ENCODE results near the gene SPATA13.

SPATA13 gene

DNA sequence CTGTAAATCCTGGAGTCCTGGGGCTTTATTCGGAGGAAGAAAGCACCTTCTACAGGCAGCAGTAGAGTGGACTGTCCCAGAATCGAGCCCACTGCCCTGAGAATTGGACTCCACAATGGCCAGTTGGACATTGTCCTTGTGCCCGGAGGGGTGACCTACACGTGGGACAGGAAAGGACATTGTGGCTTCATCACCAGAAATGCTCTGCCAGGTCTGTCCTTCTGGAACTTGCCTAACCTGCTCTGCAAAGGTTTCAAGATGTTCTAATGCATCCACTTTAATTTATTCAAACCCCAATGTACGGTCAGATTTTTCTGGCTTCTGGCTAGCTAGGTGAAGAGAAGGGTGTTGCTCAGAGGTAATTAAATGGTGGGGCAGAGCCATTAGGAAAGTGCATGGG, 32.4 kb upstream of the SPATA13 start:
- H3K36me3 ChIP-seq (ENCODE audit: insufficient read depth, low read length) = no peaks in the 10 kb centered on the region
- H3K27me3 ChIP-seq (ENCODE audit: control insufficient read depth, insufficient read depth, low read length) = peaks cover 63% of the 10 kb centered on the region
- no peaks in the 10 kb centered on the region for H3K4me1 ChIP-seq (ENCODE audit: control insufficient read depth, insufficient read depth, low read length)
- H3K4me2 ChIP-seq (ENCODE audit: low read length) = no peak overlapping the region
- H3K4me3 ChIP-seq (ENCODE audit: low read length) = no peak overlapping the region
- H3K9ac ChIP-seq (ENCODE audit: low read depth, low read length) = no peak overlapping the region
- peaks cover 7% of the 10 kb centered on the region for H3K9me3 ChIP-seq (replicated peaks; ENCODE audit: low read length)

DNA sequence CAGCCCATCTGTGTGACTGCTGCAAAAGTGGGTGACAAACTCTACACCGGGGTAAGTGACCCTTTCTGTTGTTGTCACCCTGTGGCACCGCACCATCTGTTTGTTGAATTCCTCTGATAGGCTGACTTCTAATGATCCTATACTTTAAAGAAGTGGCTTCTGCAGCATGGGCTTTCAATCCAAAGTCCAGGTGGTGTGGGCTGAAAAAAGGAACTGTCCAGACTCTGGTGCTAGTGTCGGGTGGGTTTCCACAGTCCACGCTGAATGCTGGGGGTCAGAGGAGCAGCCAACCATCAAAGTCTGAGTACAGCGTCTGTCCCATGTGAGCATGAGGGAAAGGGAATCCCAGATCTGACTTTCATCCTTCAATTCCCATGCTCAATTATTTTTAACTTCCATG, 31.6 kb upstream of the SPATA13 start:
- H3K27me3 ChIP-seq (ENCODE audit: control insufficient read depth, insufficient read depth, low read length) = peaks cover 55% of the 10 kb centered on the region
- H3K4me3 ChIP-seq (ENCODE audit: low read length) = no peak overlapping the region
- H3K4me1 ChIP-seq (ENCODE audit: control insufficient read depth, insufficient read depth, low read length) = no peaks in the 10 kb centered on the region
- H3K9ac ChIP-seq (ENCODE audit: low read depth, low read length) = no peak overlapping the region
- no peaks in the 10 kb centered on the region for H3K36me3 ChIP-seq (ENCODE audit: insufficient read depth, low read length)
- peaks cover 7% of the 10 kb centered on the region for H3K9me3 ChIP-seq (replicated peaks; ENCODE audit: low read length)
- H3K4me2 ChIP-seq (ENCODE audit: low read length) = no peak overlapping the region

DNA sequence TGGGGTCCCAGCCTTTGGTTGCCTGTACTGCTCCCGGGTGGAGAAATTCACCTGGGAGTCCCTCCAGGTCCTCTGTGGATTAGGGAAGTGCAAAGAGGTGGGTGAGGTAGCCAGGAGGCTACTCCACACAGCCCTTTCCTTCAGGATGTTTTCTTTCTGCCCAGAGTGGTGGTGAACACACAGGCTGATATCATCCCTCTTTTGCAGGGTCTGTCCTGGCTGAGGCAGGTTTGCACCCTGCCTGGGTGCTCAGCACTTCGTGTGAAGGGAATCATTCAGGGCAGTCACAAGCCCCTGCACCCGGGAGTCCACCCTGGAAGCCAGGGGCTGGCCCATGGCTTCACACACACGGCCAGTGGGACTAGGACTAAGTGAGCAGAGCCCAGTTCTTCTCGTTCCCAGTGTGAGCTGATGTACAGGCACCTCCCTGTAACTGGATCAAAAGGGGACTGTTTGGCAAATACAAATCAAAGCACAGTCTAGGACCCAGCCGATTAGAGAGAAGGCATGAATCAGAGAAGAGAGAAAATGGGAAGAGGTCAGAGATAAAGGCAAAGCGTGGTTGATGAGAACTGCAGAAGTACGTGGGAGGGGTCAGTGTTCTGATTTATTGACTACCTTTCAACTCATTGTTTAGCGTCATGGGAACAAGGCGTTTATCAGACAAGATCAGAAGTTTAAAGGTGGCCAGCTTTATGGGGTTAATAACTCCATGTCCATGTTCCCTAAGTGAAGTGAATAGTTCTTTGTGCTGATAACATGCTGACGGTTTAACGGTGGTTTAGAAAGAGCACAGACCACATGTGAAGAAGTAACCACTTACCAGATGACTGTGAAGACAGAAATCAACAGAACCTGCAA, 30.4 kb upstream of the SPATA13 start:
- Histone ChIP-seq H3K4me1 (ENCODE audit: control insufficient read depth, insufficient read depth, low read length) (no peaks in the 10 kb centered on the region), H3K4me3 (ENCODE audit: low read length) (no peak overlapping the region), H3K9ac (ENCODE audit: low read depth, low read length) (no peak overlapping the region), H3K36me3 (ENCODE audit: insufficient read depth, low read length) (no peaks in the 10 kb centered on the region), H3K9me3 (replicated peaks; ENCODE audit: low read length) (peaks cover 7% of the 10 kb centered on the region), H3K27me3 (ENCODE audit: control insufficient read depth, insufficient read depth, low read length) (peaks cover 47% of the 10 kb centered on the region), H3K4me2 (ENCODE audit: low read length) (no peak overlapping the region)

DNA sequence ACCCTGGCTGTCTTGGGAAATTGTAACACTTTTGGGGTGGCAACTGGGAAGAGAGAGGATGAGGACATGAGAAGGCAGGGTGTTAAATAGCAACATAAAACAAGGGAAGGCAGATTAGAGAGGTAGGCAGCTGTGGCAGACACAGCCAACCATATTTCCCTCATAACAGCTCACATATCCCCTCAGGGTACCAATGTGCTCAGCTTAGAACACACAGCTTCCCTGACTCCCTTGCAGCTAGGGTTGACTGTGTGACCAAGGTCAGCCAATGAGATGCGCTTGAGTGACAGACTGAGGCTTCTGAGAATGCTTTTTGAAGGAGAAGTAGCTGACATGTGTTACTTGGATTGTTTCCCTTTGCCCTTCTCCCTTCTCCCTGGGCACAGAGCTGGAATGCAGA, 28.8 kb upstream of the SPATA13 start:
- H3K9me3 ChIP-seq (replicated peaks; ENCODE audit: low read length) = peaks cover 7% of the 10 kb centered on the region
- H3K9ac ChIP-seq (ENCODE audit: low read depth, low read length) = no peak overlapping the region
- H3K4me2 ChIP-seq (ENCODE audit: low read length) = no peak overlapping the region
- no peaks in the 10 kb centered on the region for H3K36me3 ChIP-seq (ENCODE audit: insufficient read depth, low read length)
- H3K27me3 ChIP-seq (ENCODE audit: control insufficient read depth, insufficient read depth, low read length) = peaks cover 32% of the 10 kb centered on the region
- H3K4me1 ChIP-seq (ENCODE audit: control insufficient read depth, insufficient read depth, low read length) = peaks cover 6% of the 10 kb centered on the region
- no peak overlapping the region for H3K4me3 ChIP-seq (ENCODE audit: low read length)

DNA sequence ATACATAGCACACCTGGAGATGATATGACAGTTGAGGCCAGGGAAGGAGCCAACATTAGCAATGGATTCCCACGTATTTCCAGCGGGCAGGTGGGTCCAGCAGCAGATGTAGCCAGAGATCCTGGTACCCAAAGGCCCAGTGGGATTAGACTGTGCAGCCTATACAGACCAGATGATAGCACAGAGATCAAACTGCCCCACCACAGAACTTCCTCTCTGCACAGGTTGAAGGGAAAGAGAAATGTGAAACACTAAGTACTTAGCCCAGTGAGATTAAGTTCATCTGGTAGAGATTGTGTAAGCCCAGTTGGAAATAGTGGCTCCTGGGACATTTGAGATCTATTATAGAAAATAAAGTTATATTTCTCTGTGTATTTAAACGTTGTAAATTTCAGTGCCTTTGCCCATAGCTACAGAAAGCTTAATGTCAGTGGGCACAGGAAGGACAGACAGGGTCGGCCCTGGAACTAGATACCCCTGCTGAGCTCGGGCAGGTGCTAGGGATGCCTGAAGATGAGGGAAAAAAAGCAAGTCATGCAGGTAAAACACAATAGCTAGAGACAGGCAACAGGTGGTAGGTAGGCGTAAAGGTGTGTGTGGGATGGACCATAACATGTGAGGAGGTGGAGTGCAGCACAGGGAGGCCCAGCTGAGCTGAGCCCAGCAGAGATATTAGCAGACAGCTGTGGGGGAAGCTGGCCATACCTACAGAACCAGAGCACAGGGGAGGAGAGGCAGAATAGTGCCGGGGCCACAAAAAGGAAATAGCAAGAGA, 27.3 kb upstream of the SPATA13 start:
- Histone ChIP-seq H3K4me2 (ENCODE audit: low read length) (no peak overlapping the region), H3K9me3 (replicated peaks; ENCODE audit: low read length) (peaks cover 7% of the 10 kb centered on the region), H3K36me3 (ENCODE audit: insufficient read depth, low read length) (no peaks in the 10 kb centered on the region), H3K4me1 (ENCODE audit: control insufficient read depth, insufficient read depth, low read length) (peaks cover 6% of the 10 kb centered on the region), H3K27me3 (ENCODE audit: control insufficient read depth, insufficient read depth, low read length) (peaks cover 18% of the 10 kb centered on the region), H3K9ac (ENCODE audit: low read depth, low read length) (no peak overlapping the region), H3K4me3 (ENCODE audit: low read length) (no peak overlapping the region)

DNA sequence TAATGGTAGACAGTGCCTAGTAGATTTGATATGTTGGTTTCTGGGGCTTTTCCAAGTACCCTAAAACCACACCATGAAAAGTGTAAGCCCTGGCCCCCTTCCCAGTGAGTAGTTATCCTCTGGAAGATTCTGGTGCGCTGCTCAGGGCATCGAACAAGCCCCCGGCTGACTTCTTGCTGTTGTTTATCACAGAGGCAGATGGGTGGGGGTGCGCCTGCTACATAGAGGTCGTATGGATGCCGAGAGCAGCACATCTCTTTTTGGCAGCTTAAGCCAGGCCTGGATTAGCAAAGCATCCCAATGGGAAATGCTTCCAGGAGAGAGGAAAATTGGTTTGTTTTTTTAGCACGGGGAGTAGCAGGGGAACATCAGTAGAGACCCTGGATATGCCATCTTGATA, 26.3 kb upstream of the SPATA13 start:
- H3K4me3 ChIP-seq (ENCODE audit: low read length) = no peak overlapping the region
- peaks cover 6% of the 10 kb centered on the region for H3K4me1 ChIP-seq (ENCODE audit: control insufficient read depth, insufficient read depth, low read length)
- H3K9ac ChIP-seq (ENCODE audit: low read depth, low read length) = no peak overlapping the region
- no peak overlapping the region for H3K4me2 ChIP-seq (ENCODE audit: low read length)
- peaks cover 13% of the 10 kb centered on the region for H3K27me3 ChIP-seq (ENCODE audit: control insufficient read depth, insufficient read depth, low read length)
- H3K9me3 ChIP-seq (replicated peaks; ENCODE audit: low read length) = peaks cover 7% of the 10 kb centered on the region
- H3K36me3 ChIP-seq (ENCODE audit: insufficient read depth, low read length) = no peaks in the 10 kb centered on the region

DNA sequence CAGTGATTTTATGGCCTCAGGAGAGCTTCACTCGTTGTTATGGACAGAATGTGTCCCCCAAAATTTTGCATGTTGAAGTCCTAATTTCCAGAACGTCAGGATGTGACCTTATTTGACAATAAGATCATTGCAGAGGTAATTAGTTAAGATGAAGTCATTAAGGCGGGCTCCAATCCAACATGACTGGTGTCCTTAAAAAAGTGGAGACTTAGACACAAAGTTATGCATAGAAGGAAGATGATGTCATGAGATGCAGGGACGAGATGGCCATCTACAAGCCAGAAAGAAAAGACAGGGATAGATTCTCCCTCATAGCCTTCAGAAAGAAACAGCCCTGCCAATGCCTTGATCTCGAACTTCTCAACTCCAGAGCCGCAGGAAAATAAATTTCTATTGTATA, 25.8 kb upstream of the SPATA13 start:
- no peak overlapping the region for H3K9ac ChIP-seq (ENCODE audit: low read depth, low read length)
- no peaks in the 10 kb centered on the region for H3K36me3 ChIP-seq (ENCODE audit: insufficient read depth, low read length)
- H3K4me2 ChIP-seq (ENCODE audit: low read length) = no peak overlapping the region
- H3K27me3 ChIP-seq (ENCODE audit: control insufficient read depth, insufficient read depth, low read length) = peaks cover 9% of the 10 kb centered on the region
- H3K4me3 ChIP-seq (ENCODE audit: low read length) = no peak overlapping the region
- H3K4me1 ChIP-seq (ENCODE audit: control insufficient read depth, insufficient read depth, low read length) = peaks cover 6% of the 10 kb centered on the region
- peaks cover 7% of the 10 kb centered on the region for H3K9me3 ChIP-seq (replicated peaks; ENCODE audit: low read length)

DNA sequence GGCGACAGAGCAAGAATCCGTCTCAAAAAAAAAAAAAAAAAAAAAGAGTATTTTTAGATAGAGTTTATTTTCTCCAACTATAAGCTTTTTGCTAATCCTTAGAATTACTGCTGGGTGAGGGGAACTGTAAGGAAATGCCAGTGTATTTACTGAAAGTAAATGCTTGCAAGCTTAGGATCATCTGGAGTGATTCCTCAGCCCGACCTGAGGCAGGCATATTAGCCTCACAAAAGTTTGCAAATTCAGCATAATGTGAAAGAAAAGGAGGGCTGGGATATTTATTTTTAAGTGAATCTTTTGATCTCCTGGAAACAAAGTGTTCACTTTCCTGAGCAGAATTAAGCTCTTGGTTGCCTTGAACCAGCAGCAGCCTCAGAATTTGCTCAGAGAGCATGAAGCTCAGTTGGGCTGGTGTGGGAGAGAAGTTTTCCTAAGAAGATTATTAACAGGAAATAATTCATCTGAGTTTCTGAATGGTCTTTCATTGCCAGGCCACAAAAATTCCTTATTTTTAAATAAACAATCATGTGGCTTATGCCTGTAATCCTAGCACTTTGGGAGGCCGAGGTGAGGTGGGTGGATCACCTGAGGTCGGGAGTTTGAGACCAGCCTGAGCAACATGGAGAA, 24.7 kb upstream of the SPATA13 start:
- peaks cover 7% of the 10 kb centered on the region for H3K9me3 ChIP-seq (replicated peaks; ENCODE audit: low read length)
- no peaks in the 10 kb centered on the region for H3K27me3 ChIP-seq (ENCODE audit: control insufficient read depth, insufficient read depth, low read length)
- H3K4me3 ChIP-seq (ENCODE audit: low read length) = no peak overlapping the region
- H3K9ac ChIP-seq (ENCODE audit: low read depth, low read length) = no peak overlapping the region
- no peak overlapping the region for H3K4me2 ChIP-seq (ENCODE audit: low read length)
- peaks cover 6% of the 10 kb centered on the region for H3K4me1 ChIP-seq (ENCODE audit: control insufficient read depth, insufficient read depth, low read length)
- H3K36me3 ChIP-seq (ENCODE audit: insufficient read depth, low read length) = no peaks in the 10 kb centered on the region

DNA sequence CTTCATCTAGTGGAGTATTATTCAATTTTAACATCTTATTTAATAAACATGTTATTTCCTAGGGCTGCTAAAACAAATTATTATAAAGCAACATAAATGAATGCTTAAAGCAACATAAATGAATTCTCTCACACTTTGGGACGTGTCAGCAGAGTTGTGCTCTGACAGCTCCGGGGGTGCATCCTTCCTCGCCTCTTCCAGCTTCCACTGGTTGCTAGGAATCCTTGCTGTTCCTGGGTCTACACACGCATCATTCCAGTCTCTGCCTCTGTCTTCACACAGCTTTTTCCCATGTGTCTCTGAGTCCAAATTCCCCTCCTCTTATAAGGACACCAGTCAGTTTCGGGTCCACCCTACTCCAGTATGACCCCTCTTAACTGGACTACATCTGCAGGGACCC, 21.6 kb upstream of the SPATA13 start:
- no peak overlapping the region for H3K9ac ChIP-seq (ENCODE audit: low read depth, low read length)
- H3K9me3 ChIP-seq (replicated peaks; ENCODE audit: low read length) = no peaks in the 10 kb centered on the region
- peaks cover 6% of the 10 kb centered on the region for H3K4me1 ChIP-seq (ENCODE audit: control insufficient read depth, insufficient read depth, low read length)
- H3K4me2 ChIP-seq (ENCODE audit: low read length) = no peak overlapping the region
- H3K27me3 ChIP-seq (ENCODE audit: control insufficient read depth, insufficient read depth, low read length) = no peaks in the 10 kb centered on the region
- no peaks in the 10 kb centered on the region for H3K36me3 ChIP-seq (ENCODE audit: insufficient read depth, low read length)
- no peak overlapping the region for H3K4me3 ChIP-seq (ENCODE audit: low read length)

DNA sequence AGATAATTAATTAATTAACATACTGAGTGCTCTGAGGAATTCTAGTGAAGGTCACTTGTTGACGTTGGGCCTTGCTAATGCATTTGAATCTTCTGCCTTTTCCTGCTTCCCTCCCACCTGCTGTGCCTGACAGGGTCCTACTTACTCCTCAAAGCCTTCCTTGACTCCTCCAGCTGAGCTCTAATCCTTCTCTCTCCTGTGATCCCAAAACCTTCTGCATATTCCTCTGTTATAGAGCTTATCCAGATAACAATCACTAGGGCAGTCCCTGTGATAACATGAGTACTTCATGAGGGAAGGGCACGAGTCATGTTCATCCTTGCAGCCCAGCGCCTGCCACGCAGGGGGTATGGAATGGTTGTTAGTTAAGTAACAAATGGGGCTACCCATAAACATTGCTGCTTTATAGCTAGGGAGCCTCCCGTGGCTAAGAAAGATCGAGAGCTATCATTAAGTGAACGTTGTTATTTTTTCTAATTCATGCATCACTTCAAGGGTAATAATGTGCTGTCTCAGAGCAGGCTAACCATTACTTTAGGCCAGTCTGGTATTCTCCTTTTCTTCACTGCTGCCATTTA, 19.1 kb upstream of the SPATA13 start:
- Histone ChIP-seq H3K9ac (ENCODE audit: low read depth, low read length) (no peak overlapping the region), H3K4me1 (ENCODE audit: control insufficient read depth, insufficient read depth, low read length) (no peaks in the 10 kb centered on the region), H3K9me3 (replicated peaks; ENCODE audit: low read length) (no peaks in the 10 kb centered on the region), H3K4me3 (ENCODE audit: low read length) (no peak overlapping the region), H3K36me3 (ENCODE audit: insufficient read depth, low read length) (no peaks in the 10 kb centered on the region), H3K27me3 (ENCODE audit: control insufficient read depth, insufficient read depth, low read length) (peaks cover 10% of the 10 kb centered on the region), H3K4me2 (ENCODE audit: low read length) (no peak overlapping the region)

DNA sequence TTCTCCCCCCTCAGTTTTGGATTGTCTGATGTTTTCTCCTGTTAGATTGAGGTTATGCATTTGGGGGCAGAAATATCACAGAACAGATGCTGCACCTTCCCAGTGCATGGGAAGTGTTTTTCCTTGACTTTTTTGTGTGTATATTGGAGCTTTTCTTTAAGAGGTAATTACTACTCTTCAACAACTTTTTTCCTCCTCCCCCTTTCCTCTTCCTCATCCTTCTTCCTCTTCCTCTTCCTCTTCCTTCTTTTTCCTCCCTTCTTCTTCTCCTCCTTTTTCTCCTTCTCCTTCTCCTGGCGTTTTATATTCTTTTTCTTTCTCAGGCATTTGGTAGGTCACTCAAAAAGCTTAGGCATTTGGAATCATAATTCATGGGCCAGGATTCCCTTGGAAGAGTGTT, 18.1 kb upstream of the SPATA13 start:
- Histone ChIP-seq H3K4me3 (ENCODE audit: low read length) (no peak overlapping the region), H3K4me1 (ENCODE audit: control insufficient read depth, insufficient read depth, low read length) (no peaks in the 10 kb centered on the region), H3K36me3 (ENCODE audit: insufficient read depth, low read length) (no peaks in the 10 kb centered on the region), H3K4me2 (ENCODE audit: low read length) (no peak overlapping the region), H3K9ac (ENCODE audit: low read depth, low read length) (no peak overlapping the region), H3K27me3 (ENCODE audit: control insufficient read depth, insufficient read depth, low read length) (peaks cover 10% of the 10 kb centered on the region), H3K9me3 (replicated peaks; ENCODE audit: low read length) (no peaks in the 10 kb centered on the region)
